ENCODE results near the gene MTFMT. TPM values are rescaled to one million over a fixed set of nuclear protein-coding genes. Genes with fewer than 3 reads are reported as not detected.

The MTFMT gene
- total RNA-seq, 2 experiments from 2014 or later, result 20.2 to 22.8 TPM

GRCh38 chr15:64985366-64986033 lies 43.9 kb downstream of the MTFMT start:
- Mint-ChIP-seq H3K36me3 (peaks cover 16% of the 10 kb centered on the region), H3K27me3 (no peaks in the 10 kb centered on the region), H3K27ac (no peak overlapping the region), H3K4me1 (peaks cover 46% of the 10 kb centered on the region), H3K4me3 (no peak overlapping the region), H3K9me3 (ENCODE audit: low read depth) (no peaks in the 10 kb centered on the region)
- DNase-seq (no peak), ATAC-seq (no peak)
- CTCF ChIA-PET, result interaction anchor here (1.2 to 1.4 kb wide), 2 partner anchors 9 to 24 kb away, joined by 3 to 4 read pairs; no protein-coding TSS in a partner anchor

- Mint-ChIP-seq H3K27ac (no peak overlapping the region), H3K36me3 (peaks cover 25% of the 10 kb centered on the region), H3K9me3 (ENCODE audit: low read depth) (no peaks in the 10 kb centered on the region), H3K4me1 (peaks cover 24% of the 10 kb centered on the region), H3K27me3 (no peaks in the 10 kb centered on the region), H3K4me3 (no peak overlapping the region)
- DNase-seq (no peak), ATAC-seq (no peak)
- CTCF ChIA-PET, result no interaction called here
Observed at GRCh38 chr15:64982472-64982871, 47.0 kb downstream of the MTFMT start.

DNA sequence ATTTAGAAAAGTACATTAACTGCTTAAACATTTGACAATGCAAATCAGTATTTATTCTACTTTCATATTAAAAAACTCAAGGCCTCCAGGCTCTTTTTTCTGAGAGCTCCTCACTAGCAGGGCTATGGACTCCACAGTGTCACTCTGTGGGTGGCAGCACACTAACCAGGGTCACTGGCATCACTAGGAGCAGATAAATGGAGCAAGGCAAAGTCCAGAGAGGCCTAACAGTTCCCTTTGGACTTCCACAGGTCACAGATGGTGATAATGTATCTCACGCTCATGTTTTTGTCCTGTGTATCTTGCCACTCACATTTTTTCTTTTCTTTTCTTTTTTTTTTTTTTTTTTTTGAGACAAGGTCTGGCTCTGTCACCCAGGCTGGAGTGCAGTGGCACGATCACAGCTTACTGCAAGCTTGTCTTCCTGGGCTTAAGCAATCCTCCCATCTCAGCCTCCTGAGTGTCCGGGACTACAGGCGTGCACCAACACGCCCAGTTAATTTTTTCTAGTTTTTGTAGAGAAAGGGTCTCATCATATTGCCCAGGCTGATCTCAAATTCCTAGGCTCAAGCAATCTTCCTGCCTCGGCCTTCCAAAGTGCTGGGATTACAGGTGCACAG lies 47.5 kb downstream of the MTFMT start:
- Mint-ChIP-seq H3K4me3 (no peak overlapping the region), H3K9me3 (ENCODE audit: low read depth) (no peaks in the 10 kb centered on the region), H3K27ac (no peak overlapping the region), H3K27me3 (no peaks in the 10 kb centered on the region), H3K36me3 (peaks cover 22% of the 10 kb centered on the region), H3K4me1 (peaks cover 18% of the 10 kb centered on the region)
- DNase-seq (no peak), ATAC-seq (no peak)
- CTCF ChIA-PET, result interaction anchor here (1.0 kb wide), 1 partner anchor 172 kb away, joined by 3 read pairs; no protein-coding TSS in a partner anchor

DNA sequence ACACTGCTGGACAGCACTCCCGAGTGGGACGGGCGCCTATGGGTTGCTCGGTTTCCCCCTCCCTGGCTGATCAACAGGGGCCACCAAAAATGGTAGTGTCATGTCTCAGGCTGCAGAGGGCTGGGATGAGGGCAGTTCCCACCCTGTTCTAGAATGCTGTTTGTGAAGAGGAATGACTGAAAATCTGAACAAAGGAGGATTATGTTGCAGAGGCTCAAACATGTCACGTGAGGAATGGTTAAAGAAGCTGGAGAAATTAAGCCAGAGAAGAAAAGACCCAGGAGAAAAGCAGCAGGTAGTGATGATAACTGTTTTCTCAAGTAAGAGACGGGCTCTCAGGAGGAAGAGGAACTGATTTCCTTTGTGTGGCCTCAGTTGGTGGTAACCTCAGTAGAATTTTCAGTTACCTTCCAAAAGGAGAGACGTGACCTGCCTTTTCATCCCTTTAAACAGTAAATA lies 50.2 kb downstream of the MTFMT start:
- H3K27me3 Mint-ChIP-seq, result no peaks in the 10 kb centered on the region
- CTCF ChIA-PET, result interaction anchor here (0.8 kb wide), 1 partner anchor 16 kb away, joined by 4 read pairs; no protein-coding TSS in a partner anchor
- peaks cover 24% of the 10 kb centered on the region for H3K36me3 Mint-ChIP-seq

GRCh38 chr15:64975390-64975789 lies 54.0 kb downstream of the MTFMT start:
- CTCF ChIA-PET, result no interaction called here
- H3K4me1 Mint-ChIP-seq, result peaks cover 6% of the 10 kb centered on the region
- peaks cover 32% of the 10 kb centered on the region for H3K36me3 Mint-ChIP-seq
- no peaks in the 10 kb centered on the region for H3K9me3 Mint-ChIP-seq (ENCODE audit: low read depth)
- no peak overlapping the region for H3K4me3 Mint-ChIP-seq
- no peak overlapping the region for H3K27ac Mint-ChIP-seq
- DNase-seq (no peak), ATAC-seq (peak; percentile 27)
- H3K27me3 Mint-ChIP-seq, result no peaks in the 10 kb centered on the region

More for the DNA sequence above, 50.2 kb downstream of the MTFMT start:
- Mint-ChIP-seq H3K9me3 (ENCODE audit: low read depth) (no peaks in the 10 kb centered on the region), H3K4me1 (peaks cover 10% of the 10 kb centered on the region), H3K4me3 (no peak overlapping the region), H3K27ac (no peak overlapping the region)
- DNase-seq (no peak), ATAC-seq (no peak)

GRCh38 chr15:64970698-64971097 lies 58.7 kb downstream of the MTFMT start:
- H3K4me3 Mint-ChIP-seq, result no peak overlapping the region
- no peak overlapping the region for H3K27ac Mint-ChIP-seq
- no peaks in the 10 kb centered on the region for H3K9me3 Mint-ChIP-seq (ENCODE audit: low read depth)
- DNase-seq (no peak), ATAC-seq (no peak)
- CTCF ChIA-PET, result interaction anchor here (1.0 kb wide), 1 partner anchor 23 kb away, joined by 3 read pairs; no protein-coding TSS in a partner anchor
- no peaks in the 10 kb centered on the region for H3K27me3 Mint-ChIP-seq
- peaks cover 5% of the 10 kb centered on the region for H3K4me1 Mint-ChIP-seq
- H3K36me3 Mint-ChIP-seq, result peaks cover 39% of the 10 kb centered on the region

DNA sequence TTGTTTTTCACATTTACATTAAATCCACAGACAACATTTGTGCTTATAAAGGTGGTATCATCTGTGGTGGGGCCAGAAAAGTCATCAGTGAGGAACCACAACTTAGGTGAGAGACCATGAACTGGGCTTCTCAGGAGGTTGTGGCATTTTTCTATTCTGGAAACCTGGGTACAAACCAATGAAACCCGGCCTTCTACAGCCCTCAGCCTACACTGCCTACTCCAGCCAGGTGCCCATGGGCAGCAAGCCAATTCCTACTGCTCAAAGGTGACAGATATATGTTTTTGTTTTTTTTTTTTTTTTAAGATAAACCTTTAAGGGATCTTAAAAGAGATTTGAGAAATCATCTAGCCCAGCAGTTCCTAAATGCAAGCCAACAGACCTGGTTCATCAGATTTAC lies 60.0 kb downstream of the MTFMT start:
- no peak overlapping the region for H3K27ac Mint-ChIP-seq
- CTCF ChIA-PET, result interaction anchor here (0.7 to 1.6 kb wide), 2 partner anchors 48 to 247 kb away, joined by 3 read pairs; no protein-coding TSS in a partner anchor
- H3K27me3 Mint-ChIP-seq, result no peaks in the 10 kb centered on the region
- ATAC-seq (no peak), DNase-seq (no peak)
- no peaks in the 10 kb centered on the region for H3K9me3 Mint-ChIP-seq (ENCODE audit: low read depth)
- peaks cover 43% of the 10 kb centered on the region for H3K36me3 Mint-ChIP-seq
- no peaks in the 10 kb centered on the region for H3K4me1 Mint-ChIP-seq
- H3K4me3 Mint-ChIP-seq, result no peak overlapping the region

GRCh38 chr15:64961013-64961412 lies 68.4 kb downstream of the MTFMT start:
- H3K36me3 Mint-ChIP-seq, result peaks cover 54% of the 10 kb centered on the region
- no peaks in the 10 kb centered on the region for H3K27me3 Mint-ChIP-seq
- DNase-seq (no peak), ATAC-seq (no peak)
- CTCF ChIA-PET, result no interaction called here
- H3K27ac Mint-ChIP-seq, result no peak overlapping the region
- H3K4me3 Mint-ChIP-seq, result no peak overlapping the region
- no peaks in the 10 kb centered on the region for H3K4me1 Mint-ChIP-seq
- no peaks in the 10 kb centered on the region for H3K9me3 Mint-ChIP-seq (ENCODE audit: low read depth)

DNA sequence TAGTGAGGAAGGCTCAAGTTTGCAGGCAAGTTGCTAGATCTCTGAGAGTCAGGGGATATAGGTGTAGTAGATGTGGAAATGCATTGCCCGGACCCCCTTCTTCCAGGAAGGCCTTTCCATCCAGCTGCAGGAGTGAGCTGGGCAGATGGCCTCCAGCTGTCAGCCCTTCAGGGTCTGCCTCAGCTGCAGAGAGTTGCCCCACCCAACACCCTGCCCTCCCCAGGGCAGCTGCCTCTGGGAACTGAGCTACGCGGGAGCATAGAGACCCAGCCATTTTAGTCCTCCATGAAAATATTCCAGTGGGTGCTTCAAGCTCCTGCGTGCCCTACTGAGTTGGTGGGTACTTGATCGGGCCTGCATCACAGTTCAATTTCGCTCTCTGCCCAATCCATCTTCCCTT lies 69.3 kb downstream of the MTFMT start:
- CTCF ChIA-PET, result no interaction called here
- H3K27me3 Mint-ChIP-seq, result no peaks in the 10 kb centered on the region
- no peak for DNase-seq
- peaks cover 57% of the 10 kb centered on the region for H3K36me3 Mint-ChIP-seq
- H3K9me3 Mint-ChIP-seq (ENCODE audit: low read depth), result no peaks in the 10 kb centered on the region
- H3K27ac Mint-ChIP-seq, result no peak overlapping the region
- H3K4me3 Mint-ChIP-seq, result no peak overlapping the region
- no peaks in the 10 kb centered on the region for H3K4me1 Mint-ChIP-seq
- ATAC-seq, result no peak

- DNase-seq (no peak), ATAC-seq (no peak)
- Mint-ChIP-seq H3K36me3 (peaks cover 48% of the 10 kb centered on the region), H3K27me3 (no peaks in the 10 kb centered on the region), H3K9me3 (ENCODE audit: low read depth) (no peaks in the 10 kb centered on the region), H3K27ac (no peak overlapping the region), H3K4me3 (no peak overlapping the region), H3K4me1 (no peaks in the 10 kb centered on the region)
- CTCF ChIA-PET, result no interaction called here
Observed at GRCh38 chr15:64959128-64959527, 70.3 kb downstream of the MTFMT start.

DNA sequence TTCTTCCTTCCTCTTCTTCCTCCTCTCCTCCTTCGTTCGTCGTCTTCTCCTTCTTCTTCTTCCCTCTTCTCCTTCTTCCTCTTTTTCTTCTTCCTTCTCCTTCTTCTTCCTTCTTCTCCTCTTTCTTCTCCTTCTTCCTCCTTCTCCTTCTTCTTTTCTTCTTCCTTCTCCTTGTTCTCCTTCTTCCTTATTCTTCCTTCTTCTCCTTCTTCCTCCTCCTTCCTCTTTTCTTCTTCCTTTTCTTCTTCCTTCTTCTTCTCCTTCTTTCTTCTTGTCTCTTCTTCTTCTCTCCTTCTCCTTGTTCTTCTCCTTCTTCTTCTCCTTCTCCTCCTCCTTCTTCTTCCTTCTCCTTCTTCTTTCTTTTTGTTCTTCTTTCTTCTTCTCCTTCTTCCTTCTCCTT lies 75.0 kb downstream of the MTFMT start:
- H3K4me1 Mint-ChIP-seq, result no peaks in the 10 kb centered on the region
- no peaks in the 10 kb centered on the region for H3K9me3 Mint-ChIP-seq (ENCODE audit: low read depth)
- DNase-seq (no peak), ATAC-seq (no peak)
- no peaks in the 10 kb centered on the region for H3K27me3 Mint-ChIP-seq
- H3K4me3 Mint-ChIP-seq, result no peak overlapping the region
- peaks cover 18% of the 10 kb centered on the region for H3K36me3 Mint-ChIP-seq
- CTCF ChIA-PET, result no interaction called here
- no peak overlapping the region for H3K27ac Mint-ChIP-seq

GRCh38 chr15:64951777-64952418 lies 77.5 kb downstream of the MTFMT start:
- H3K36me3 Mint-ChIP-seq, result peaks cover 9% of the 10 kb centered on the region
- H3K9me3 Mint-ChIP-seq (ENCODE audit: low read depth), result no peaks in the 10 kb centered on the region
- H3K4me3 Mint-ChIP-seq, result no peak overlapping the region
- no peaks in the 10 kb centered on the region for H3K27me3 Mint-ChIP-seq
- no peaks in the 10 kb centered on the region for H3K4me1 Mint-ChIP-seq
- CTCF ChIA-PET, result no interaction called here
- DNase-seq (no peak), ATAC-seq (no peak)
- no peak overlapping the region for H3K27ac Mint-ChIP-seq
